Middle frontal gyrus (tissue), 1 donor: ENCODE data around the gene ELOVL7.
"Not testable (repeated sequence)": the region's sequence is repeated elsewhere in the genome, so short reads cannot be mapped to it uniquely, and the experiment has no call there.

Source experiments
- DNase-seq: peaks from one replicate; pipeline ENCODE4 v3.0.0-alpha.2; 2015; ENCODE audit warnings: low spot score; ENCODE audit errors: extremely low spot score

Gene ELOVL7

DNA sequence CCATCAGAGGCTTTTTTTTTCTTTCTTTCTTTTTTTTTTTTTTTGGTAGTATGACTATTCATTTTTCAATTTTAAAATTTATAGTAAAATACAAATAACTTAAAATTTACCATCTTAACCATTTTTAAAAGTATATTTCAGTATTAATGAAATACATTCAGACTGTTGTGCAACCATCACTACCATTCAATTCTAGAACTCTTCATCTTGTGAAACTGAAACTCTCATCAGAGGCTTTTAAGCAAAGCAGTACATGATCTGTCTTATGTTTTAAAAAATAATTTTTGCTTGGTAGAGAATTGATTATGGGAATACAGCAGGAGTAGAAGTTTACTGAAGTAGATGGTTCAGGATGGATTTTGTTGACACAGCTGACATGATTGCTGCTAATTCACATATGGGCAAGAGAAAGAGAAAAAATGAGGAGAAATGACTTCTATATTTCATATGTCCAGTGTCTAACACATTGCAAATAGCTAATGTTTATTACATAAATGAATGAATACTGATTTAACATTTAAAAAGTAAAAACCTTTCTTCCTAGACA, 13.4 kb downstream of the ELOVL7 start:
- DNase-seq = no peak

DNA sequence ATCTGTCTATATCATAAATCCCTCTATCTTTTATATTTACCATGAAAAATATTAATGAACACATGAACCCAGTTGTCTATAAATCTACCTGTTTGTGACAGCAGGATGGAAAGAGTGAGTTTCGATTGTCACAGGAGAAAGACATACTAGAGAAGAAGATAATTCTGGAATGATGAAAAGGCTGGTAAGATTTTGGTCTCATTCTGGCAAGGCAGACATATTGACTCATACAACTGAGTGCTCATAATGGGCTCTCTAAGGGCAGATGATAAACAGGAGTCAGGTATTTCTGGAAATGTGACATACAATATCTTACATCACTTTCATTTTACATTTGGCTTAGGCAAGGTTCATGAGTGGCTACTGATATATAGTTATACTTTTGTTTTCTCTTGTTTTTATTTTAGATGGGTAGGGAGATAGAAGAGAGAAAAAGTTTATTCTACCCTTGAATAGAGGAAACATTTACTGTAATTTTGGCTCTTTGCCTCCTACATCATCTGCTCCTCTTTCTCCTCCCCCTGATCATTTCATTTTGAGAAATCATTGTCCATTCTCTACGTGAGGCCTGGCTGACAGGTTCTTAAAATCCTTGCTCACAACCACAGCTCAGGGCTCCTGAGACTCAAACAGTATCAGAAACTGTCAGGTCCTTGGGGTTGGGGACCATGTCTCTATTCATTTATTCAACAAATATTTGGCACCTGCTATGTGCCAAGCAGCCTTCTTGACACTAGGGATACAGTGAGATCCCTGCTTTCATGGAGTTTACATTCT, 14.4 kb downstream of the ELOVL7 start:
- no peak for DNase-seq

DNA sequence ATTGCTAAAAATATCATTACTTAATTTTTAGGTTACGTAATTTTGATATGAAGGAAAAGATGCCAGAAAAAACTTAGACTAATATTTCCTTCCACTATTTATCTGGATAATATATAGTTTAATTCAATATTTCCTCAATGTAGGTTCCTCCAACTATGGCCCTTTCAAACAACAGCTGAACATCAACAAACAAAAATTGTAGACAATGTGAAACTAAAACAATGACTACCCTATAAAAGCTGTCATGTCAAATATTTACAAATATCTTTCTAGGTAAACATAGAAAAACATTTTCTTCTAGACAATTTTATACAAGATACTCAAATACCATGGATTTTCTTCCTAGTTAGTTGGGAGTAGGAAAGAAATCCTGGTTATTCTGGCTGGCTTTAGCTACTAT, 16.9 kb downstream of the ELOVL7 start:
- no peak for DNase-seq

DNA sequence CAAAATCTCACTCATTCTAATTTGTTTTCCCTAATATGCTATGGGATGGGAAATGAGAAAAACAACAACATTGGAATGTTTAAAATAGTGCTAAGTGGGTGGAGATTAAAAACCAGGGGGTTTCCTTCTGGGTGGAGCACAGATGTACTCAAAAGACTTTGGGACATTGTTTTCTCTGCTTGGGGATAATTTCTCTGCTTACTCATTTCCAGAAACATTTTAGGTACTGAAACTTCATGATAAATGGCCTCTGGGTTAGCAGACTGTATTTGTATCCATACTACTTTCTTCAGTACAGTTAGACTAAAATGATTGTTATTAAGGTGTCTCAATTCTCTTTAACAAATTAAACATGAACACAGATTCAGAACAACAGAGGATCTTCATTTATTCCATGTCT, 17.4 kb downstream of the ELOVL7 start:
- DNase-seq = no peak

DNA sequence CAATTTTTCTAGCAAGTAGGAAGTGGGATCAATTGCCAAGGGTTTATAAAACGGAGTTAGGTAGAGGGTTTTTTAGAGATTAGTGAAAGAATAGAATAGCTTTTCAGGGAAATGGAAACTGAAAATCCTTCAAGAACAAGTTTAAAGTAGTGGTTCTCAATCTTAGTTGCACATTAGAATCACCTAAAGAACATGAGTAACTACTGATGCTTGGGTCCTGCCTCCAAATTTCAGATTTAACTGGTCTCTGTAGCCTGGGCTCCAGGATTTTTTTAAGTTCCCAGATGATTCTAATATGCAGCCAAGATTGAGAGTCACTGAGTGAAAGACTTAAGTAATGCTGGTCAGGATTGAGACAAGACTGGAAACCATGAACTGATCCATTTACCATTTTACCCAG, 20.5 kb downstream of the ELOVL7 start:
- no peak for DNase-seq

DNA sequence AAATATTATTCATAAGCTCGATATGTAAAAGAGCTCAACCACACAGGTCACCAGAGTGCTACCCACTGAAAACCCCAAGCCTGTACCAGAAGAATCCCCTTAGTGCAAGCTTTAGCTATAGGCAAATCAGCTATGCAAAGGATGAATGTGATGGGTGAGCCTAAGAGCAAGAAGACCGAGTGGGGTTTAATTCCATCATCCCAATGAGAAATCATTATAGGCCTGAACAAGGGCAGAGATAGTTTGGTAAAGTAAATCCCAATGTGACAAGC, 21.8 kb downstream of the ELOVL7 start:
- no peak for DNase-seq

DNA sequence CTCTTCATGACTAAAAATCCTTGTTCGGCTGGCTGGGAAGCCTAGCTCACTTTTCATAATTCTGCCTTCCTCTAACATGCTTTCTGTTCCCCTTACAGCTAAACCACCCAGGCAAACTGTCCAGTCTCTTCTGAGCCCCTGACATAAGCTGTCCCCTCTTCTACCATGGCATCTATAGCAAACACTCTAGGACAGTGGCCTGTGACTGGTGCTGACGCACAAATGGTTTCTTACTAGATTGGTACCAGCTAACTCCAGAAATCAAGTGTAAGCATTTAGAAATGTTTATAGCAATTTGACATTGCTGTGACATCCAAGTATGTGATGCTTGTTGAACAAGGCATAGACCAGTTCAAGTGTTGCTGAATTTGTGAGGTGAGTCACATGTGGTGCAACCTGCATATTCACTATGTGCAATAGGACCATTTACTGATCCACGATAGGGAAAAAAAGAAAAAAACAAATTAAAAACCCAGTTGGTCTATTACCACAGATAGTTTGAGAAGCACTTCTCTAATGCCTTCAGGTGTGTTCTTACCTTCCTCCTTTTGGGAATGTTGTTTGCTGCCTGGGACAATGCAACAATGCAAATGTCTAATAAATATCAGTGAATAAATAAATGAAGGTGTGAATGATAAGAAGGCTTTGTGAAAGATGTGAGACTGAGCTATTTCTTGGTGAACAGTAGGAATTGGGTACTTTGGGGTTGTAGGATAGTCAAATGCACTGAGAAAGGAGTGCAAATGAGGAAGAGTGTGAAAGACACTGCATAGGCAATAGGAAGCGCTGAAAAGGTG, 22.4 kb downstream of the ELOVL7 start:
- DNase-seq = no peak

DNA sequence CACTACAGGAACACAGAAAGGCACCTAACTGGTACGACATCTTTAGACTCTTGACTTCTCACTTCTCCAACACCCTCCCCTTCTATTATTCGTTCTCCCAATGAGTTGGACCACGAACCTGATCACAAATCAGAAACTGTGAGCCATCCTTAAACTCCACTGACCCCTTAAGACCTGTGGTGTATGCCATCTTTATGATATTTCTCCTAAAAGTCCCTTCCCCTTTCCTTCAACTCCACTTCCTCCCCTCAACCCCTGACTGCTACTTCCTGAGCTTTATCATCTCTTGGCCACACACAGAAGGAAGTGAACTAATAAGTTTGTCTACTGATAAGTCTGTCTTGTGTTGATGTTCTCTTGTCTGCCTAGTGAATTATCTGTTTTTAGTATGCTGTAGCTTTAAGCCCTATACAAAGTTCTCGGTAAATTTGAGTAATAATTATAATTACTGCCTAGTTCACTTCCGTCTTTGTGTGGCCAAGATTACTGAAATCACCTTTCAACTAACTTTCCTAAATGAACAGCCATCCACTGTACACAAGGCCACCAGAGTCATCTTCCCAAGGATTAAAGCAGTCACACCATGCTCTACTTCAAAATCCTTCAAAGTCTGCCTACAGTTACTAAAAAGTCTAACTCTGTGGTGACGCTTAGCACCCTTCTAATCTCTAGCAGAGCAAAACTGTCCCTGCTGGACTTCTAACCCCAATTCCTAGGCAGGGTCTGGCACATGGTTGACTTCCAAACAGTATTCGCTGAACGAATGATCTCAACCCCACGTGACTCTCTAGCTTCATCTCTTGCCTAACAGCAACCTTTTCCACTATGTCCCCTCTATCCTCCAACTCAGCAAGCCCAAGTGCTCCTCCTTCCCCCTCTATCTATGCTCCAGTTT, 23.2 kb downstream of the ELOVL7 start:
- DNase-seq = no peak

DNA sequence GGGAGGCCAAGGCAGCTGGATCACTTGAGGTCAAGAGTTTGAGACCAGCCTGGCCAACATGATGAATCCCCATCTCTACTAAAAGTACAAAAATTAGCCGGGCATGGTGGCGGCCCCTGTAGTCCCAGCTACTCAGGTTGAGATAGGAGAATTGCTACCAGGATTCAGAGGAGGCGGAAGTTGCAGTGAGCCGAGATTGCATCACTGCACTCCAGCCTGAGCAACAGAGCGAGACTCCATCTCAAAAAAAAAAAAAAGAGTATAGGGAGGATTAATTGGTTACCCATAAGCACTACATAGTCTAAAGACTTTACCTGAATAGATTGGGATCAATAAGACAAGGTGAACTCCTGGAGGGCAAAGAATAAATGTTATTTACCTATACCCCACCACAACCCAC, 27.9 kb downstream of the ELOVL7 start:
- not testable (repeated sequence) for DNase-seq

DNA sequence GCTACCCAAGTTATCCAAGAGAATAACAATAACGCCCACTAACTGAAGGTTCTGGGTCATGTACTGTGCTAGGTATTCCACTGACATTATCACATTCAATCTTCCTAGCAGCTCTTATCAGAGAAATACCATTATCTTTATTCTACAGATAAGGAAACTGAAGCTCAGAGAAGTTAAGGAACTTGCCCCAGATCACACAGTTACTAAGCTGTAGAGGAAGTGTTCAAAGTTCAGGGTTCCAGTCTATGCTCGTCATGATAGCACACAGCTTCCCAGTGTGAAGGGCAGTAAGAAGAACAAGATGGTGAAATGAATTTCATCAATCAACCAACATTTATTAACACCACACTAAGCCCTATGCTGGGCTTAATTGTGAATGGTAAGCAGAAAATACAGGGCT, 29.6 kb downstream of the ELOVL7 start:
- no peak for DNase-seq

DNA sequence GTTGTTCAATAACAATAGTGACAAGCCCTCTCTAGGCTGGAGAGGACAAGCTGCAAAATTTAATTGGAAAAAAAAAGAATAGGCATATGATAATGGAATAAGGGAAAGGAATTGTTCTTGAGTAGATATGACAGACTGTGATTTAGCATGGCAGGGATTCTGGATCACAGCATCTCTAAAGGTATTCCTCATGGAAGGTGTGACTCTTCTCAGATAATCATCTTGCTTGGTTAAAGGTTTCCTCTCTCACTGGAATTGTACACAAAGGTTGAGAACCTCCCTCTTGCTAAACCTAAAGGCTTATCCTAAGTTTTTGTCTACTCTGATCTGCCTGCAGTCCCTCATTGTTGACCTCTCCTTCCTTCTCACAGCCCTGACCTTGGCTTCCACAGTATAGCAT, 31.6 kb downstream of the ELOVL7 start:
- DNase-seq = no peak

DNA sequence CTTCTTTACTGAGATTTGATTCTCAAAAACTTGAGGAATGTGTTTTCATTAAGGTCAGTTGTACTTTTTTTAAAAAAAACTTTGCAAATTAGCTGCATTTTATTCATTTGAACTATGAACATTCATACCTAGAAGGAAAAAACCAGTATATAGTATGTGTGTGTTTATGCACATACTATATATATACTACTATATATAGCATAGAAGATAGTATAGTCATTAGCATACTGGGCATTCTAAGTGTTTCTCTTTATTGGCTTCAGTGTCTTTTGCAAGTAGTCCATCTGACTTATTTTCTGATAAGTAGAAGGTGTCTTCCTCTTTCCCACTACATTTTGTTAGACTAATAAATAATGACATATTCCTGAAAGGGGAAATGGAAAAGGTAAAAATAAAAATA, 33.0 kb downstream of the ELOVL7 start:
- DNase-seq = no peak

DNA sequence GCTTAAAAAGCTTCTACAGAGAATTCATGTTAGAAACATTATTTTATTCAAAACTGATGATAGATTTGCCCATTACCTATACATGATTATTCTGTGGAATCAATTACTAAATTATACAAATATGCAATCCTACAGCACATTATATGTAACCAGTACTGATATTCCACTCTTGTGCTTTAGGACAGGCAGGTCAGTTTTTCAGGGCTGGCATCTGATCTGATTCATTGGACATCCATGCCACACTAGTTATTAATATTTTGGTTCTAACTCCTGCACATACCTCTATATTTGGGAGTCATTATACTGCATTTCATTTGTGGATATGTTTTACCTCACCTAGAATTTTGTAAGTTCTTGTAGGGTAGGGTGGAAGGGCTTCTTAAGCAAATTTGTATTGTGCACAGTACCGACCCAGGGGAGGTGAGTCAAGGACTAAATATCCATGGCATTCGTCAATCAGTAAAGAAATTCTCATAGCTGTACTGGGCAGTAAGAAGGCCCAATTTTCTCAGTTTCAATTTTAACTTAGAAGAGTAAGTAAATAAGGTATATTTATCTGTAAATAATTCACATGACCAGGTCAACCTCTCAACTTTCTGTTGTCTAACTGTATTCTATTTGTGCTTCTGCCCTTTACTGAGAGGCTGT, 33.5 kb downstream of the ELOVL7 start:
- DNase-seq = no peak

DNA sequence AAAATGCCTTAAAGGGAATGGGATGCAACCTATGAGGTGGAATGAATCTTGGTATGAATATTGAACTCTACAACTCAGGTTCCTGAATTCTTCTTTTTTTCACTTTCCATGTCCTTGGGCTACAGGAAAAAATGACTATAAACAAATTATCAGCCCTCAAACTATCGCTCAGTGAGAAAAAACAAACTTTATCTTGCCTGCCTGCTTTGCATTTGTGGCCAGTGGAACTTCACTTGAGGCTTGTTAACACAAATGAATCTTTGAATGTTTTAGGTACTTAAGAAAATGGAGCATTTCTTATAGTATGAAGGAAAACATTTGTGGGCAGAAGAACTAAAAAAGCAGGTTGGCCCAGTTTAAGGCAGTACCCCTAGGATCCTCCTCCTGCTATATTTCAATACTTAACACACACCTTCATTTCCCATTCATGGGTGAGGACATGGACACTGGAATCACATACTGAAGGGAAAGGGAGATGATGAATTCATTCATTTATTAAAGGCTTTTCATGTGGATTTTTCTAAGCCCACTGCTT, 34.1 kb downstream of the ELOVL7 start:
- DNase-seq = no peak

DNA sequence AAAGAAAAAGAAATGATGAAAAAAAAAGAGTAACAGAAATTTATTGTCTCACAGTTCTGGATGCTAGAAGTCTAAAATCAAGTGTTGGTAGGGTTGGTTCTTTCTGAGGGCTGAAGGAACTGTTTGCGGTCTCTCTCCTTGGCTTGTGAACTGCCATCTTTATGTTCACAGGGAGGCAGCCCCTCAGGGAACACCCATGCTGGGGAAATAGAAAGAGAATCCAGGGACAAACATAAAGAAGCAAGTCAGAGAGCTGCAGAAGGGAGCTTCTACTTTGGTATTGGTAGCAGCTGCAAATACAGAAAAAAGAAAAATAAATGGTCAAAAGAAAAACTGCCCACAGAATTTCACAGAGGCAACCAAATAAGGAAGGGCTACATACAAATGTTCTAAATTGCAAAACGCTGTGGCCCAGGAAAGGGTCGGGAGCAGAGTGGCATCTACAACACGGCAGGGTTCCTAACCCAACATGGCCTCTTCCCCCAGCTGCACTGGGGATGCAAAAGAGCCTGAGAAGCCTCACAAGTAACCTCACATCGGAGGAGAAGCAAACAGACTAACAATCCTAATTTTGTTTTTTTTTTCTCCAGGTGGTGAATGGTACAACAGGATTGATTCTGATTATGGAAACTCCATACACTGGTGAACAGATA, 37.4 kb downstream of the ELOVL7 start:
- no peak for DNase-seq

DNA sequence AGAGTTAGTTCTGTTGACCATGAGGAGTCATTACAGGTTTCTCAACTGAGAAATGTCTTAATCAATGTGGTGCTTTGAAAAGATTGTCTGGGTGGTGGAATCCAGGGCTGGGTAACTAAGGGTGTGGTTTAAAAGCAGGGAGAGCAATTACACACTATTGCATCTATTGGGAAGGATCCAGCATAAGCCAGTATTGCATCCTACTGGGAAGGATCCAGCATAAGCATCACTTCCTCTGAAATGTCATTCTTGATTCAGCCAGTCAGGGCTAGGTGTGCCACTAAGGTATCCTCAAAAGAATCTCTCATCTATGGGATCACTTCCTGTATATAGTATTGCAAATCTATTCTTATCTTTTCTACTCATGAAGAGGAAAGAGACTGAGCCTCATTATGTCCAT, 38.6 kb downstream of the ELOVL7 start:
- DNase-seq = no peak

DNA sequence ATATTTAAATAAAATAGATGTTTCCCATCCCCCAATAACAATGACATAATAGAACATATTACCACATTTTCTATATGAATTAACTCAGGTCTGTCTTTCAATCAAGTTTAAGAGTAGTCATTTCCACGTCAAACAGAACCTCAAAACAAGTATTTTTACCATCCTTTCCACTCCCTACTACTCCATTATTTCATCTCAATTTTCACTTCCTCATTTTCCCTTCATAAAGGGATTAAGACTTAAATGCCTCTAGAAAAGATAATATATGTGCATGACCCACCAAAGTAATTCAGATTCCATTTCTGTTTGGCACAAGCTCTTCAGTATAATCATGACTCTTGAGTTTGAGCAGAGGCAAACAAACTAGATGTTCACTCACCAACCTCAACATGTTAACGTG, 40.4 kb downstream of the ELOVL7 start:
- DNase-seq = no peak

DNA sequence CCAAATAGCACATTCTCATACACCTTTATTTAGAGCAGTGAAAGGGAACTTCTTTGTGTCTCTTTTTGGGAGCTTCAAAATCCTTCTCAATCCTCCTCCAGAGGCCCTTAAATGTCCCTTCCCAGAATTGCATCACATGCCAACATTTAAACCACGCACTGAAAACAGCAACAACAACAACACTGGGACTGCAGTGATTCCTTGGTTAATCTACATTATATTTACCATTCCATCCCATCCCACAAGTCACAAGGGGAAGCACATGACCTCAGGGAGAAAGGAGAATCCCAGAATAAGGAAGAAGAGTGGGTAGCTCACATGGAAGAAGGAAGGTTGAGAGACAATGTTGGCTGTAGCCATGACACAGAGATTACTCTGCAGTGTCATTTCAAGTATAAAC, 41.1 kb downstream of the ELOVL7 start:
- no peak for DNase-seq

DNA sequence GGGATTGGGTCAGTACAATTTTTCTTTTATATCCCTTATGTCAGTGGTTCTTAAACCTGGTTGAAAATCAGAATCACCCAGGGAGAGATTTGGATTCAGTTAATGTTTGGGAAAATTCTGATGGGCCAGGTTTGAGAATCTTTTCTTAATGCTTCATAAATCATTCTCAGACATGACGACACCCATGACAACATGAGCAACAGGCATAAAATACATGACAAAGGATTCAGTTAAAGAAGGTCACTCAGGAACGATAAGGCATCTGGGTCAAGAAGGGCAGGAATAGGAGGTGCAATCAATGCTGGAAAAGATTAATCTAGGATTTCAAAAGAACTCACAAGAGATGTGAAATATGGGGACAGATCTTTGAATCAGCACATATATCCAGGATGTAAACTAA, 41.8 kb downstream of the ELOVL7 start:
- no peak for DNase-seq

DNA sequence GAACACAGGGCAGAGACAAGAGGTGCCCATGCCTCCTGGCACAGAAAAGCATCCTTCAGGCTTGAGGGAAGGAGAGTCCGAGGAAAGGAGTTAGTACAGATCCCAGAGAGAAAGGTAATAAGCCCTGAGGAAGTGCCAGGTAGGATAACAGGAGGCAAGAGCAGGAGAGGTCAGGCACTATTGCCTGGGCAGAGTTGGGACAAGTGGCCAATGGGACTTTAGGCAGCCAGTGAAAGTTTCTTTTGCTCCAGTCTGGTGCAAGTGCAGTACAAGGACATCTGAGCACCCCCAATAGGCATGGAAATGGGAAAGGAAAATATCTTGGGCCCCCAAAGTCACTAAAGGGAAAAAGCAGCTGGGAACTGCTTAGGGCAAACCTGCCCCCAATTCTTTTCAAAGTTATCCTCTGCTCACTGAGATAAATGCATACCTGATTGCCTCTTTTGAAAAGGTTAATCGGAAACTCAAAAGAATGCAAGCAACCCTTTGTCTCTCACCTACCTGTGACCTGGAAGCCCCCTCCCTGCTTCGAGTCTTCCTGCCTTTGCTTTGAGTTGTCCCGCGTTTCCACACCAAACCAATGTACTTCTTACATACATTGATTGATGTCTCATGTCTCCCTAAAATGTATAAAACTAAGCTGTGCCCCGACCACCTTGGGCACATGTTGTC, 46.5 kb downstream of the ELOVL7 start:
- no peak for DNase-seq
